Thyroid gland (tissue), 4 donors: Measurements from ENCODE around the gene STK4. TPM values are rescaled to one million over a fixed set of nuclear protein-coding genes. Genes with fewer than 3 reads are reported as not detected.

Experiments used
- DNase-seq, 2 donors: peaks; one replicate each; pipeline ENCODE4 v3.0.0-alpha.2; 2019
- H3K27ac ChIP-seq, 3 donors: fragments of 200-600 bp; sonication (generic); 1 replicate in 2 of 3; 2 replicates in 1 of 3; pipeline ENCODE4 v1.5.1; 2016 to 2019; ENCODE audit warnings: mild to moderate bottlenecking in 1 of 3, moderate library complexity in 1 of 3
- H3K27me3 ChIP-seq: fragments of 200-600 bp; sonication (generic); one replicate; pipeline ENCODE4 v1.5.1; 2019
- H3K36me3 ChIP-seq, 2 donors: fragments of 200-600 bp; sonication (generic); one replicate each; pipeline ENCODE4 v1.5.1; 2016 to 2019
- H3K4me1 ChIP-seq, 2 donors: fragments of 200-600 bp; sonication (generic); one replicate each; pipeline ENCODE4 v1.5.1; 2017 to 2019
- H3K4me3 ChIP-seq, 3 donors: fragments of 200-600 bp; sonication (generic); replicated peaks in 1 of 3; 1 replicate in 2 of 3; 2 replicates in 1 of 3; pipeline ENCODE4 v1.5.1; 2016; ENCODE audit warnings: mild to moderate bottlenecking in 1 of 3
- H3K9me3 ChIP-seq: fragments of 200-600 bp; sonication (generic); one replicate; pipeline ENCODE4 v1.5.1; 2017
- POLR2A ChIP-seq, 2 donors: fragments of 450-650 bp; IDR thresholded peaks; one replicate each; pipeline ENCODE4 v1.6.1; 2017; ENCODE audit warnings: antibody characterized with exemption in 2 of 2, mild to moderate bottlenecking in 2 of 2, moderate library complexity in 1 of 2
- WGBS, 2 donors: methylation state at CpG; one replicate each; pipeline ENCODE4 v1.1.5; 2017; 5-methylcytosine and 5-hydroxymethylcytosine counted together
- intact Hi-C: fragments of 100-400 bp; cut with DNase I; formaldehyde crosslinking; loops from one replicate; pipeline ENCODE4 v1.15.1; 2023
- total RNA-seq, 4 donors: library from RNA; depleted of rRNA; stranded (reverse); fragments of >200 nt; gene quantifications; one replicate each; pipeline ENCODE4 v1.2.3, GENCODE V29; 2016
- TF ChIP-seq, protein P1 (sequence below), 6 experiments: fragments of 200-600 bp in 3 of 6; fragments of 450-650 bp in 3 of 6; sonication (generic) in 3 of 6; IDR thresholded peaks; one replicate each; pipeline ENCODE4 v1.5.1; 2016 to 2019; ENCODE audit warnings: antibody characterized with exemption in 6 of 6, mild to moderate bottlenecking in 2 of 6, inconsistent platforms in 1 of 6, moderate library complexity in 1 of 6

The STK4 gene
- total RNA-seq, 4 donors from 2014 or later, result 18.8 to 37.2 (median 29.2) TPM

GRCh38 chr20:45029884-45030283 is 63.6 kb downstream of the STK4 start:
- 94 to 96% methylated on average over 3 of the region's 3 CpGs for WGBS, 2 donors
- H3K36me3 ChIP-seq, result peaks cover 0 to 6% of the 10 kb centered on the region in 2 donors
- no peaks in the 10 kb centered on the region for H3K9me3 ChIP-seq
- no peak for DNase-seq
- H3K4me3 ChIP-seq, result no peak overlapping the region
- H3K4me1 ChIP-seq, result no peaks in the 10 kb centered on the region
- no peak overlapping the region for H3K27ac ChIP-seq
- no peak for TF ChIP-seq POLR2A (IDR thresholded peaks at IDR 0.05)
- TF ChIP-seq, protein P1, sequence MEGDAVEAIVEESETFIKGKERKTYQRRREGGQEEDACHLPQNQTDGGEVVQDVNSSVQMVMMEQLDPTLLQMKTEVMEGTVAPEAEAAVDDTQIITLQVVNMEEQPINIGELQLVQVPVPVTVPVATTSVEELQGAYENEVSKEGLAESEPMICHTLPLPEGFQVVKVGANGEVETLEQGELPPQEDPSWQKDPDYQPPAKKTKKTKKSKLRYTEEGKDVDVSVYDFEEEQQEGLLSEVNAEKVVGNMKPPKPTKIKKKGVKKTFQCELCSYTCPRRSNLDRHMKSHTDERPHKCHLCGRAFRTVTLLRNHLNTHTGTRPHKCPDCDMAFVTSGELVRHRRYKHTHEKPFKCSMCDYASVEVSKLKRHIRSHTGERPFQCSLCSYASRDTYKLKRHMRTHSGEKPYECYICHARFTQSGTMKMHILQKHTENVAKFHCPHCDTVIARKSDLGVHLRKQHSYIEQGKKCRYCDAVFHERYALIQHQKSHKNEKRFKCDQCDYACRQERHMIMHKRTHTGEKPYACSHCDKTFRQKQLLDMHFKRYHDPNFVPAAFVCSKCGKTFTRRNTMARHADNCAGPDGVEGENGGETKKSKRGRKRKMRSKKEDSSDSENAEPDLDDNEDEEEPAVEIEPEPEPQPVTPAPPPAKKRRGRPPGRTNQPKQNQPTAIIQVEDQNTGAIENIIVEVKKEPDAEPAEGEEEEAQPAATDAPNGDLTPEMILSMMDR (IDR thresholded peaks at IDR 0.05), result no peak
- H3K27me3 ChIP-seq, result no peaks in the 10 kb centered on the region
- intact Hi-C loops, result no loop called here

DNA sequence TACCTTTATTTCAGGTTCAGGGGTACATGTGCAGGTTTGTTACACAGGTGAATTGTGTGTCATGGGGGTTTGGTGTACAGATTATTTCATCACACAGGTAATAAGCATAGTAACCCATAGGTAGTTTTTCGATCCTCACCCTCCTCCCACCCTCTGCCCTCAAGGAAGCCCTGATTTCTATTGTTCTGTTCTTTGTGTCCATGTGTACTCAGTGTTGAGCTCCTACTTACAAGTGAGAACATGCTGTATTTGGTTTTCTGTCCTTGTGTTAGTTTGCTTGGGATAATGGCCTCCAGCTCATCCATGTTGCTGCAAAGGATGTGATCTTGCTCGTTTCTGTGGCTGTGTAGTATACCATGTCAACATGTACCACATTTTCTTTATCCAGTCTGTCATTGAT is 66.0 kb downstream of the STK4 start:
- WGBS, 2 donors, result 74% methylated on average over 2 of the region's 2 CpGs

GRCh38 chr20:45032781-45033180 is 66.5 kb downstream of the STK4 start:
- Histone ChIP-seq H3K36me3 (no peaks in the 10 kb centered on the region), H3K27me3 (no peaks in the 10 kb centered on the region), H3K4me1 (peaks cover 0 to 4% of the 10 kb centered on the region in 2 donors), H3K27ac (no peak overlapping the region), H3K4me3 (no peak overlapping the region), H3K9me3 (no peaks in the 10 kb centered on the region)
- WGBS, 2 donors, result 91 to 92% methylated on average over 3 of the region's 3 CpGs
- no peak for DNase-seq
- intact Hi-C loops, result no loop called here
- TF ChIP-seq POLR2A (IDR thresholded peaks at IDR 0.05), result no peak
- TF ChIP-seq, protein P1 (IDR thresholded peaks at IDR 0.05), result no peak

More for the DNA sequence above, 66.0 kb downstream of the STK4 start:
- Histone ChIP-seq H3K4me1 (peaks cover 0 to 4% of the 10 kb centered on the region in 2 donors), H3K27ac (no peak overlapping the region), H3K4me3 (no peak overlapping the region), H3K36me3 (no peaks in the 10 kb centered on the region), H3K27me3 (no peaks in the 10 kb centered on the region), H3K9me3 (no peaks in the 10 kb centered on the region)
- intact Hi-C loops, result no loop called here
- DNase-seq, result no peak
- no peak for TF ChIP-seq POLR2A (IDR thresholded peaks at IDR 0.05)
- TF ChIP-seq, protein P1 (IDR thresholded peaks at IDR 0.05), result no peak

DNA sequence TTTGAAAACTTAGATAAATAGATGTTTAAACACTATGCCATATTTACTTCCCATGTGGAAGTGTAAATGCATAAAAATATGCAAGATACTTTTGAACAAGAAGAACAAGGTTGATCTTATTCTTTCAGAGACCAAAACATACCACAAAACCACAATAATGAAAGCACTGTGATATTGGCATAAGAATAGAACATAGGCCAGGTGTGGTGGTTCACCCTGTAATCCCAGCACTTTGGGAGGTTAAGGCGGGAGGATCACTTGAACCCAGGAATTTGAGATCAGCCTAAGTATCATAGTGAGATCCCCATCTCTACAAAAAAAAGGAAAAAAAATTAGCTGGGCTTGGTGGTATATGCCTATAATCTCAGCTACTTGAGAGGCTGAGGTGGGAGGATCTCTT is 68.1 kb downstream of the STK4 start:
- no peak for DNase-seq
- intact Hi-C loops, result no loop called here
- H3K27me3 ChIP-seq, result no peaks in the 10 kb centered on the region
- H3K4me3 ChIP-seq, result no peak overlapping the region
- no peaks in the 10 kb centered on the region for H3K9me3 ChIP-seq
- TF ChIP-seq, protein P1 (IDR thresholded peaks at IDR 0.05), result no peak
- TF ChIP-seq POLR2A (IDR thresholded peaks at IDR 0.05), result no peak
- WGBS, 2 donors, result 100% methylated on average over 1 of the region's 1 CpG
- H3K4me1 ChIP-seq, result peaks cover 0 to 4% of the 10 kb centered on the region in 2 donors
- H3K27ac ChIP-seq, result no peak overlapping the region
- H3K36me3 ChIP-seq, result no peaks in the 10 kb centered on the region

DNA sequence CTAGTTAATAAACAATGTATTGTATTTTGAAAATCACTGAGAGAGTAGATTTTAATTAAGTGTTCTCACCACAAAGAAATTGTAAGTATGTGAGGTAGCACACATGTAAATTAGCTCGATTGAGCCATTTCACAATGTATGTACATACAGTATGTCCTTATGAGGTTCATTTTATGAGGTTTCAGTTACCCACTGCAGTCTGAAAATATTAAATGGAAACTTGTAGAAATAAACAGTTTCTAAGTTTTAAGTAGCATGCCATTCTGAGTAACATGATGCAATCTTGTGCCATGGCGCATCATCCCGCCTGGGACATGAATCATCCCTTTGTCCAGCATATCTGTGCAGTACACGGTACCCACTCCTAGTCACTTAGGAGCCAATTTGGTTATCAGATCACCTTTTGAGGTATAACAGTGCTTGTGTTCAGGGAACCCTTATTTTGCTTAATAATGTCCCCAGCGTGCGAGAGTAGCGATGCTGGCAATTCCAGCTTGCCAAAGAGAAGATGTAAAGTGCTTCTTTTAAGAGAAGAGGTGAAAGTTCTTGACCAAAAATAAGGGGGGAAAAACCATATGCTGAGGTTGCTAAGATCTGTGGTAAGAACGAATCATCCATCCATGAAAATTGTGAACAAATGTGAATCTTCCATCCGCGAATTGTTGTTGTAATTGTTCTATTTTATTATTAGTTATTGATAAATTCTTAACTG is 69.9 kb downstream of the STK4 start:
- no peaks in the 10 kb centered on the region for H3K27me3 ChIP-seq
- no peaks in the 10 kb centered on the region for H3K9me3 ChIP-seq
- H3K36me3 ChIP-seq, result no peaks in the 10 kb centered on the region
- no peak overlapping the region for H3K4me3 ChIP-seq
- H3K27ac ChIP-seq, result no peak overlapping the region
- intact Hi-C loops, result no loop called here
- WGBS, 2 donors, result 96 to 97% methylated on average over 10 of the region's 10 CpGs
- H3K4me1 ChIP-seq, result peaks cover 0 to 4% of the 10 kb centered on the region in 2 donors
- no peak for TF ChIP-seq POLR2A (IDR thresholded peaks at IDR 0.05)
- TF ChIP-seq, protein P1 (IDR thresholded peaks at IDR 0.05), result no peak
- DNase-seq, result no peak
